GM10266 (cell line): ENCODE data around the gene SEMA3A.

Experiments used
- DNase-seq: peaks from one replicate; pipeline ENCODE4 v3.0.0; 2012; ENCODE audit errors: extremely low spot score
- TF ChIP-seq, protein P1 (sequence below): IDR thresholded peaks from 2 replicates; pipeline ENCODE4 v1.5.1; 2012; ENCODE audit warnings: mild to moderate bottlenecking, low read depth; ENCODE audit not compliant: control insufficient read depth, insufficient read depth; ENCODE audit errors: missing control alignments

The SEMA3A gene

DNA sequence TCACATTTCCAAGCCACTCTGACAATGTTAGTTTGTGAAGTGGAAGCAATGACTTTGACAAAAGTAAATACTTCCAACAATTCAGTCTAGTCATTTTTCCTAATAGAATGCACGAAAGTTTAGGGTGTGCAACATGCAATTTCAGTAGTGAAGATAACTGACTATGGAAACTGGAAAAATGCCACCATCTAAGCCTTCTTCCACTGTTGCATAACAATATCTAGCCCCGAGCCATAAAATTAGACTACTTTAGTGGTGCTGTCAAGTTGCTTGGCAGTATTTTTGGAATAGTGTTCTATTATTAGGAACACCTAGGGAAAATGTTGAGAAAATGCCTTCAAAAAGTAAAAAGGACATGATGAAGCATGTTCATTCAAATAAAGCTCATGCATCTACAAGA lies 17.9 kb downstream of the SEMA3A start:
- DNase-seq = no peak
- TF ChIP-seq, protein P1, sequence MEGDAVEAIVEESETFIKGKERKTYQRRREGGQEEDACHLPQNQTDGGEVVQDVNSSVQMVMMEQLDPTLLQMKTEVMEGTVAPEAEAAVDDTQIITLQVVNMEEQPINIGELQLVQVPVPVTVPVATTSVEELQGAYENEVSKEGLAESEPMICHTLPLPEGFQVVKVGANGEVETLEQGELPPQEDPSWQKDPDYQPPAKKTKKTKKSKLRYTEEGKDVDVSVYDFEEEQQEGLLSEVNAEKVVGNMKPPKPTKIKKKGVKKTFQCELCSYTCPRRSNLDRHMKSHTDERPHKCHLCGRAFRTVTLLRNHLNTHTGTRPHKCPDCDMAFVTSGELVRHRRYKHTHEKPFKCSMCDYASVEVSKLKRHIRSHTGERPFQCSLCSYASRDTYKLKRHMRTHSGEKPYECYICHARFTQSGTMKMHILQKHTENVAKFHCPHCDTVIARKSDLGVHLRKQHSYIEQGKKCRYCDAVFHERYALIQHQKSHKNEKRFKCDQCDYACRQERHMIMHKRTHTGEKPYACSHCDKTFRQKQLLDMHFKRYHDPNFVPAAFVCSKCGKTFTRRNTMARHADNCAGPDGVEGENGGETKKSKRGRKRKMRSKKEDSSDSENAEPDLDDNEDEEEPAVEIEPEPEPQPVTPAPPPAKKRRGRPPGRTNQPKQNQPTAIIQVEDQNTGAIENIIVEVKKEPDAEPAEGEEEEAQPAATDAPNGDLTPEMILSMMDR = no peak

DNA sequence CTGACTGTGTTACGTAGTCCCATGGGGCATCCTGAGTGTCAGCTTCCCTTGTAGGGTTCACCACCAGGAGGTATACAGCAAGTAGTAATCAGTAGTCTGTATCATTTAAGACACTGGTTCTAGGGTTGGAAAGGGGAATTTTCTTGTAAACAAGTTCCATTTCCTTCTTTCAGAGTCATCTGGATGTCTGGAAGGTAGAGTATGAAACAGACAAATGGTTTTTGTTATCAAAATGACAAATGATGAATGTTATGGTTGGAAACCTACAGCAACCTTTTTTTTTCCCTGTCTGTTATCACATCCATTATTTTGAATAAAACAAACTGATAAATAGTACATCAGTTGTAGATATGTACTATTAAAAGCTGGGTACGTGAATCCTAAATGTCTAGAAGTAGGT lies 19.1 kb downstream of the SEMA3A start:
- DNase-seq = no peak
- TF ChIP-seq, protein P1 = no peak

DNA sequence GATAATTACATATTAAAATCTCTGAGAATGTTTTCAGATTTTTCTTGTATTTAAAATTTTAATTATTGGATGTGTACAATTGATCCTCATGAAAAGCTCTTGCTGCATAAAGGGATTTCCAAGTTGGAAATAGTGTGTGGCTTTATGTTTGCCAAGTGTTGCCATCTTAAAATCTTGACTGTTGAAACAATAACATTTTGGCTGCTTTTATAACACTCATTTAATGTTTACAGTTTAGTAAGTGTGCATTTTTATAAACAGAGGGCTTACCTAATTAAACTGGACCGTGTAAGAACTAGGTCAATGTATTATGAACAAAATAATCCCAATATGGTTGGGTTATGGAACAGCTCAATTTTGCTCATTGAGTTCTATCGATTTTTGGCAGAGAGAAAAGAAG lies 23.9 kb downstream of the SEMA3A start:
- DNase-seq = no peak

DNA sequence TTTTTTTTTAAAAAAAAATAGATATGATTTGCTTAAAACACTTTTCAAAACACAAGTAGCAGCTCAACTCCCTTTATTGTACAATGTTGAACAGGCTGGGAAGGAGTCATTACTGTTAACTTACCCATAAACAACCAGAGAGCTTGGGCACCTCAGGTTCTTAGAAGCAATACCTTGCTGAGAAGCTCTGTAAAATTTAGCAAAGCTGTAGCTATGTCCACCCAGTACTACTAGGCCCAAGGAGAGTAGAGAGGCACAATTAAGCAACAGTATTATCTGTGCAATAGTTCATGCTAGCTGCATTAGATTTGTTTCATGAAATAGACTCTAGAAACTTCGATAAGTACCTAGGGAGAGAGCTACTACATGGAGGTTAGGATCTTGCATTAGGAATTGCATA lies 32.0 kb downstream of the SEMA3A start:
- DNase-seq = no peak
- TF ChIP-seq, protein P1 = no peak

More for the DNA sequence above, 23.9 kb downstream of the SEMA3A start:
- TF ChIP-seq, protein P1 = no peak

DNA sequence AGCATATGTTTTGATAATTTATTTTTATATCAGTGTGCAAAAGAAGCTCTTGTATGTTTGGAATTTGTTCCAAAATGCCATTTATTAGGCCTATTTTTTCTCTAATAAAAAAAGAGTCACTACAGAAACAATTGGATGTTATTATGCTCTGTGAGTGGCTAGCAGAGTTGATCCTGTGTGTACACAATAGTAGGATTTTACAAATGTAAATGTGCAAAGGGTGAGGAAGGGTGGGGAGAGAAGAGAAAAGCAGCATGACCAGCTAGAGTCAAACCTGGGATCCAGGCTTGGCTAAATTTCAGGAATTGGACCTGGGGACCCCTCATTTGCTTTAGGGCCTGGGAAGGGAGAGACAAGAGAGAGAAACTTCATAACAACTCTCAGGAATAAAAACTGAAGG lies 32.5 kb downstream of the SEMA3A start:
- TF ChIP-seq, protein P1 = no peak
- no peak for DNase-seq

DNA sequence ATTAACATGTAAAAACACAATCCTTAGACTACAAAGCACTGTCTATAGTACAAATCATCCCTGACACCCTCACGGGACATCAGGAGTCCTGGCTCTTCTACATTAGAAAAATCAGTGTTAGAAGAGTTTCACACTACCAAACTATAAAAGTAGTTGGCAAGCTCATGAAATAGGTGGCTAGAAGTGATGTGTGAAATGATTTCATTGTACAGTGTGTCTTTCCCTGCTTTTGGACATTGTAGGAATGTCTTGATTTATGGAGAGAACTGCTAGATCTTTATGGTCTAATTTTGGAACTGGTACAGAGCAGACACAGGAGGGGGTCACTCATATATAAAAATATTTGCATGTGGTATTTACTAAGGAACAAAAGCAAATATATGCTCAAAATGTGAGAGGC lies 33.2 kb downstream of the SEMA3A start:
- DNase-seq = no peak

DNA sequence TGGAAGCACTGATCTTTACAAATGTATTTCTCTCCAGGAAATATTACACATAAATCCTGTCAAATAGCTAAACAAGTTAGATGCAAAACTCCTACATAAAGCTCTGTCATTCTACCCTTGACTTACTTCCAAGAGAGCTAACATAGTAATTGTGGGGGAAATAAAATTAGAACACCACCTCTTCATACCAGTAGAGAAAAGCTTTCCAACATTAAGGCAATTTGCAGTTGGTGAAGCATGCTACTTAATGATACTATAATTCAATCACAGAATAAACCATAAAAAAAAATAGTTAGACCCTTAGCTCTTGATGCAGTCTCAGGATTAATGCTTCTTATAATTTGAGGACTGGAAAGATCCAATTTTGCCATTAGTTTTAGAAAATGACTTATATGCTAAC lies 35.2 kb downstream of the SEMA3A start:
- DNase-seq = no peak
- TF ChIP-seq, protein P1 = no peak

More for the DNA sequence above, 33.2 kb downstream of the SEMA3A start:
- TF ChIP-seq, protein P1 = no peak

DNA sequence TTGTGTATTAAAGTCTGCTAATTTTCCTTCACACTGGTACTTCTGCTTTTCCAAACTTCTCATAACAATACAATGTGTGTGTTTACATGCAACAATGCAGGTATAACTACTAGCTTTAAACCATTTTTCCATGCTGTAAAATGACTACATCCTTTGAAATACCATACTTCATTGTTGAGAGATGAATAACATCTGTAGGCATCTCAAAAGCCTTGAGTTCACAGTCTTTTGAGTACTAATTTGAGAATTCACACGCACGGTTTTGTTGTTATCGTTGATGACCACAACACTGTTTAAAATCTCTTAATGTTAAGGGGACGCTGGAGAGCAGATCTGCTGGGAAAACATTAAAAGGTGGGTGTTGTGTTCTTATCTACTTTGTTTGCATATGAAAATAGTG lies 37.4 kb downstream of the SEMA3A start:
- TF ChIP-seq, protein P1 = no peak
- DNase-seq = no peak
